Neutrophil (primary cell): ENCODE data around the gene FCHO1.

Experiments used
- H3K27ac ChIP-seq: fragments of 200-600 bp; sonication (generic); 2 replicates; pipeline ENCODE4 v1.5.1; 2016; ENCODE audit warnings: mild to moderate bottlenecking, moderate library complexity
- H3K27me3 ChIP-seq: fragments of 200-600 bp; sonication (generic); 2 replicates; pipeline ENCODE4 v1.6.0; 2016; ENCODE audit warnings: mild to moderate bottlenecking
- H3K36me3 ChIP-seq: fragments of 200-600 bp; sonication (generic); 2 replicates; pipeline ENCODE4 v1.5.1; 2017
- H3K4me1 ChIP-seq, 2 experiments: fragments of 200-600 bp in 1 of 2; sonication (generic) in 1 of 2; 1 replicate in 1 of 2; 2 replicates in 1 of 2; pipeline versions ENCODE4 v1.5.1 to v1.6.1; 2013 to 2016; ENCODE audit warnings: low read depth in 1 of 2, low read length in 1 of 2, mild to moderate bottlenecking in 1 of 2, moderate library complexity in 1 of 2; ENCODE audit not compliant: control insufficient read depth in 1 of 2, insufficient read depth in 1 of 2
- H3K4me3 ChIP-seq, 2 experiments: fragments of 200-600 bp in 1 of 2; sonication (generic) in 1 of 2; 1 replicate in 1 of 2; 2 replicates in 1 of 2; pipeline ENCODE4 v1.5.1; 2013 to 2016; ENCODE audit warnings: low read depth in 1 of 2, low read length in 1 of 2, mild to moderate bottlenecking in 1 of 2, moderate library complexity in 1 of 2
- H3K9me3 ChIP-seq: fragments of 200-600 bp; sonication (generic); 2 replicates; pipeline ENCODE4 v1.5.1; 2016
- CTCF ChIP-seq: fragments of 200-600 bp; sonication (generic); IDR thresholded peaks from 2 replicates; pipeline ENCODE4 v1.5.1; 2016; ENCODE audit warnings: antibody characterized with exemption

Gene FCHO1

DNA sequence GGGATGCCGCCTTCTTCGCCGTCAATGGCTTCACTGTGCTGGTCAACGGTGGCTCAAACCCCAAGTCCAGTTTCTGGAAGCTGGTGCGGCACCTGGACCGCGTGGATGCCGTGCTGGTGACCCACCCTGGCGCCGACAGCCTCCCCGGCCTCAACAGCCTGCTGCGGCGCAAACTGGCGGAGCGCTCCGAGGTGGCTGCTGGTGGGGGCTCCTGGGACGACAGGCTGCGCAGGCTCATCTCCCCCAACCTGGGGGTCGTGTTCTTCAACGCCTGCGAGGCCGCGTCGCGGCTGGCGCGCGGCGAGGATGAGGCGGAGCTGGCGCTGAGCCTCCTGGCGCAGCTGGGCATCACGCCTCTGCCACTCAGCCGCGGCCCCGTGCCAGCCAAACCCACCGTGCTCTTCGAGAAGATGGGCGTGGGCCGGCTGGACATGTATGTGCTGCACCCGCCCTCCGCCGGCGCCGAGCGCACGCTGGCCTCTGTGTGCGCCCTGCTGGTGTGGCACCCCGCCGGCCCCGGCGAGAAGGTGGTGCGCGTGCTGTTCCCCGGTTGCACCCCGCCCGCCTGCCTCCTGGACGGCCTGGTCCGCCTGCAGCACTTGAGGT, 25.0 kb upstream of the FCHO1 start:
- Histone ChIP-seq H3K9me3 (no peaks in the 10 kb centered on the region), H3K4me1 (peaks cover 13 to 17% of the 10 kb centered on the region in 2 experiments), H3K27me3 (no peaks in the 10 kb centered on the region), H3K36me3 (peaks cover 88% of the 10 kb centered on the region), H3K27ac (no peak overlapping the region), H3K4me3 (no peak overlapping the region)
- TF ChIP-seq CTCF, result no peak

- Histone ChIP-seq H3K36me3 (peaks cover 93% of the 10 kb centered on the region), H3K4me1 (peaks cover 4 to 13% of the 10 kb centered on the region in 2 experiments), H3K27me3 (no peaks in the 10 kb centered on the region), H3K9me3 (no peaks in the 10 kb centered on the region), H3K4me3 (no peak overlapping the region), H3K27ac (no peak overlapping the region)
- TF ChIP-seq CTCF, result no peak
Measured at GRCh38 chr19:17726964-17727773, 24.1 kb upstream of the FCHO1 start.

DNA sequence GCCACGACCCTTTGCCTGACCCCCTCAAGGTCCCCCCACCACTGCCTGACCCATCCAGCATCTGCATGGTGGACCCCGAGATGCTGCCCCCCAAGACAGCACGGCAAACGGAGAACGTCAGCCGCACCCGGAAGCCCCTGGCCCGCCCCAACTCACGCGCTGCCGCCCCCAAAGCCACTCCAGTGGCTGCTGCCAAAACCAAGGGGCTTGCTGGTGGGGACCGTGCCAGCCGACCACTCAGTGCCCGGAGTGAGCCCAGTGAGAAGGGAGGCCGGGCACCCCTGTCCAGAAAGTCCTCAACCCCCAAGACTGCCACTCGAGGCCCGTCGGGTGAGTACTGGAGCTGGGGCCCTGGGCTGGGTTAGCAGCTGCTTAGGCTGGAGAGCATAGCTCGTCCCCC, 23.4 kb upstream of the FCHO1 start:
- no peaks in the 10 kb centered on the region for H3K27me3 ChIP-seq
- no peak overlapping the region for H3K27ac ChIP-seq
- H3K9me3 ChIP-seq, result no peaks in the 10 kb centered on the region
- H3K4me3 ChIP-seq, result no peak overlapping the region
- no peak for TF ChIP-seq CTCF
- peaks cover 94% of the 10 kb centered on the region for H3K36me3 ChIP-seq
- peaks cover 0 to 6% of the 10 kb centered on the region in 2 experiments for H3K4me1 ChIP-seq

DNA sequence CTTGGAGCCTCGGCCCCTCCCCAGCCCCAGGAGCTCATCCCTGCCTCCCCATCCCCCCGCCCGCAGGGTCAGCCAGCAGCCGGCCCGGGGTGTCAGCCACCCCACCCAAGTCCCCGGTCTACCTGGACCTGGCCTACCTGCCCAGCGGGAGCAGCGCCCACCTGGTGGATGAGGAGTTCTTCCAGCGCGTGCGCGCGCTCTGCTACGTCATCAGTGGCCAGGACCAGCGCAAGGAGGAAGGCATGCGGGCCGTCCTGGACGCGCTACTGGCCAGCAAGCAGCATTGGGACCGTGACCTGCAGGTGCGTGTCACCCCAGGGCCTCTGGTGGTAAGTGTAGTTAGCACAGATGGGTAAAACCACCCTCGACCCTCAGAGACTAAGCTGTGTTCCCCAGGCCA, 18.1 kb upstream of the FCHO1 start:
- H3K9me3 ChIP-seq, result no peaks in the 10 kb centered on the region
- H3K27ac ChIP-seq, result no peak overlapping the region
- peaks cover 0 to 6% of the 10 kb centered on the region in 2 experiments for H3K4me1 ChIP-seq
- H3K36me3 ChIP-seq, result peaks cover 80% of the 10 kb centered on the region
- no peak for TF ChIP-seq CTCF
- no peak overlapping the region for H3K4me3 ChIP-seq
- H3K27me3 ChIP-seq, result no peaks in the 10 kb centered on the region

- Histone ChIP-seq H3K4me3 (no peak overlapping the region), H3K27me3 (no peaks in the 10 kb centered on the region), H3K4me1 (peaks cover 0 to 6% of the 10 kb centered on the region in 2 experiments), H3K36me3 (peaks cover 76% of the 10 kb centered on the region), H3K27ac (no peak overlapping the region), H3K9me3 (no peaks in the 10 kb centered on the region)
- TF ChIP-seq CTCF, result no peak
Measured at GRCh38 chr19:17734146-17734545, 17.1 kb upstream of the FCHO1 start.
